ENCODE results near the gene ACOT7.
A peak's percentile ranks its signal among the peaks of the same experiment; 100 is the strongest.

The ACOT7 gene

DNA sequence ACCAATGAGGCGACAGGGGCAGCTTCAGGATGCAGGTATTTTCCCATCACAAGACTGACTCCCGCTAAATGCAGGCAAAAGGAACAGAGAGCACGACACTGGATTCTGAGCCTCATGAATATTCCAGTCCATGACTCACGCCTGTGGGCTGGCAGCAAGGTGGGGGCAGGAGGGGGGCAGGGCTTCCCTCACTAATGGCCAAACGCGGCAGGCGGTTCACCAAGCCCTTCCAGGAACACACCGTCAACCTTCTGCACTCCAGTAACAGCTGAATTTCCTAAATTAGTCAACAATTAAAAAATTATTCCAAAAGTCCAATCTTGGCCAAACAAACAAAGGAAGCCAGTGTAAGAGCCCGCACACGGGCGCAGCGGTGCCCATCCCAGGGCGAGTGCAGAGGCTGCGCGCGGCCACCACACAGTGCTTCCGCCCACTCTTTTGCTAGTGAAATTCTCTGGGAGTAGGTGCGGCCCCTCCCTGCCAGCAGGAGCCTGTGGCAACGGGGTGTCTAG, 120.1 kb downstream of the ACOT7 start:
- DNase-seq (ENCODE audit: extremely low read depth in 1 of 2, low read depth in 1 of 2), result no peak

DNA sequence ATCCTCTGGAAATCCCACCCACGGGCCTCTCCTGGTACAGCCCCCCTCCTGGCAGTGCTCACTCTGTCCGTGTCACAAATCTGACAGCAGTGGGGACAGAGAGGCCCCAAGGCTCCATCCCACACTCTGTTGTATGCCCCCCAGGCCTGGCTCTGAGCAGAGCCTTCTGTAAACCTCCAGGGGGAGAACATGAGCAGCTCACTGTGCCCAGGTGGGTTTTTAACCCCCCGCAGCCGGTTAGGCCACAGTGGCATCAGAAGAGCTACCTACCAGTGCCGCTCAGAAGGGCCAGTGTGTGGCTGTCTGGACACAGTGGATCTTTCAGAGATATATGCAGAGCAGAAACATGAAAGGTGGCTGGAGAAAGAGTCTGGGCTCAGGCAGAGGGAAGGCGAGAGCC, 120.7 kb downstream of the ACOT7 start:
- no peak for DNase-seq (ENCODE audit: extremely low read depth in 1 of 2, low read depth in 1 of 2)

- no peak for DNase-seq (ENCODE audit: extremely low read depth in 1 of 2, low read depth in 1 of 2)
These were observed 121.1 kb downstream of the ACOT7 start for GRCh38 chr1:6272452-6272851.

DNA sequence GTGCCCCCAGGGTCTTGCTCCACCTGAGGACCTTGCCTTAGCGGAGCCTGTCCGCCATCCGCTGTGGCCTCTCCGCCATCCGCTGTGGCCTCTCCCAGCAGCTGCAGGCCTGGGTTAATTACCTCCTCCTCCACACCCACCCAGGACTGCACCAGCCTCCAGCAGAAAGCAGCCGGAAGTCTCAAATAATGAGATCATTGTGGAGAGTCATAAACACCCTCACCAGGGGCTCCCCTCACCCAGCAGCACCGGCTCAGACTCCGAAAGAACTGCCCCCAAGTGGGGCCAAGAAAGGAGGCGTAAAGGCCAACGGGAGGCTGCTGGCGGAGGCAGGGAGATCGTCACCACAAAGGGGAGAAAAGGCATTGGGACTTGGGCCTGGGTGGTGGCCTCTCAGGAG, 122.0 kb downstream of the ACOT7 start:
- DNase-seq (ENCODE audit: extremely low read depth in 1 of 2, low read depth in 1 of 2), result no peak

DNA sequence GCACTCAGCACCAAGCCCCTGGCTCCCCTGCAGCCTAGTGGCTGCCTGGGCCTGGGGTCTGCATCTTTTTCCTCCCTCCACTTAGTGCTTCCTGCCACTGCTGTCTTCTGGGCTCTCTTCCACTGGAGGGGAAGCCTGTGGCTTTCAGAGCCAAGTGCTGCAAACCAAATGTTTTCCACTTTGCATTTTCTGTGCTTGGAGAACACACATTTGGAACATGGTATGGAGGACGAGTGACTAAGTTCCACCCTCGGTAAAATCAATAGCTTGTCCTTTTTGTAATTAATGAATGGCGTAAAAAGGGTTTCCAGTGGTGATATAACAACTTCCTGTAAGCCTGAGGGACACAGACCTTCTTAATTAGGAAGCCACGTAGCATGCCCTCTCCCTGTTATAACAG, 122.6 kb downstream of the ACOT7 start:
- no peak for DNase-seq (ENCODE audit: extremely low read depth in 1 of 2, low read depth in 1 of 2)

DNA sequence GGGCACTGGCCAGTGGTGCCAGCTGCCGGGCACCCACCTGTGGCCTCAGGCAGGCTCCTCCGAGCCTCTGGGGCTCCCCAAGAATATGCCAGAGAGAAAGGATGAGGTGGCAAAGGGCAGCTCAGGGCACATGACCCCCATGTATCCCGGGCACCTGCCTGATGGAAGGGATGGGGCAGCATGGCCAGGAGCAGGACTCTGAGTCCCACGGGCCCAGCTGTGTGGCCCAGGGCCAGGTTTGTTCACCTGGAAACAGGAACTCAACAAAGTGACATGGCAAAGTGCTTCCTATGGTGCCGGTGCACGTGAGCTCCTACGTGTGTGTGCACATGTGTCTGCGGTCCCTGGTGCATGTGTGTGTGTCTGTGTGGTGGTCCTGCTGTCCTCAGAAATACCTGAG, 123.2 kb downstream of the ACOT7 start:
- no peak for DNase-seq (ENCODE audit: extremely low read depth in 1 of 2, low read depth in 1 of 2)

GRCh38 chr1:6269720-6270400, 123.7 kb downstream of the ACOT7 start:
- no peak for DNase-seq (ENCODE audit: extremely low read depth in 1 of 2, low read depth in 1 of 2)

- DNase-seq (ENCODE audit: extremely low read depth in 1 of 2, low read depth in 1 of 2), result no peak
These were observed 124.3 kb downstream of the ACOT7 start for GRCh38 chr1:6269296-6269695.

GRCh38 chr1:6268415-6268814, 125.2 kb downstream of the ACOT7 start:
- DNase-seq (ENCODE audit: extremely low read depth in 1 of 2, low read depth in 1 of 2), result no peak

- DNase-seq (ENCODE audit: extremely low read depth in 1 of 2, low read depth in 1 of 2), result no peak
These were observed 125.8 kb downstream of the ACOT7 start for GRCh38 chr1:6267686-6268322.

DNA sequence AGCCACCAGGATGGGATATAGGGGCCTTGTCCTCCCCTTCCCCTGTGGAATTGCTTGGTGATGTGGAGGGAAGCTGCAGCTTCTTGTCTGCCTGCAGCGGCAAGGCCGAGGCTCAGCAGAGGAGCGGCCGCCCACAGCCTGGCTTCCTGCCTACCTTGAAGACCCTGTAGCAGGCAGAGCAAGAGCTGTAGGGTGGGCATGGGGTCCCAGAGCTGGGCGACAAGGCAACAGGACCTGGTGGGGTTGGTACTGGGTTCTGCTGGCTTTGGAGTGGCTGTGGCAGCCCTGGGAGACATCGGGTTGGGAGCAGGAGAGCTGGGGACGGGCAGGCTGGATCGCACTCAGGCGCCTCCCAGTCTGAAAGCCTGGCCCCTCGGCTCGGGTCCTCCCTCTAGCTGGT, 126.9 kb downstream of the ACOT7 start:
- no peak for DNase-seq (ENCODE audit: extremely low read depth in 1 of 2, low read depth in 1 of 2)

DNA sequence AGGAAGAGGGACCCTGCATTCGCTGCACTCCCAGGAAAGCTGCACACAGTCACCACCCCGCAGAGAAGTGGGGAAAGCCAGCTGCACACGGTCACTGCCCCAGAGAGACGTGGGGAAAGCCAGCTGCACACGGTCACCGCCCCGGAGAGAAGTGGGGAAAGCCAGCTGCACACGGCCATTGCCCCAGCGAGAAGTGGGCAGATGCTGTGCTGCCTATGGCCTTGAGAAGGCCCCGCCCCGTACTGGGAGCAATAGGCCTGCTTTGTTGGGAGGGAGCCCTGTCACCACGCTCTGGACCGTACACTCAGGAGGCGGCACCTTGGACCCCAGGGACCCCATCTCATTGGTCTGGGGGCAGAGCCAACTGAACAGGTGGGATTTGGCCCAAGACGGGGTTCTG, 128.4 kb downstream of the ACOT7 start:
- no peak for DNase-seq (ENCODE audit: extremely low read depth in 1 of 2, low read depth in 1 of 2)

GRCh38 chr1:6263716-6264115, 129.9 kb downstream of the ACOT7 start:
- no peak for DNase-seq (ENCODE audit: extremely low read depth in 1 of 2, low read depth in 1 of 2)

DNA sequence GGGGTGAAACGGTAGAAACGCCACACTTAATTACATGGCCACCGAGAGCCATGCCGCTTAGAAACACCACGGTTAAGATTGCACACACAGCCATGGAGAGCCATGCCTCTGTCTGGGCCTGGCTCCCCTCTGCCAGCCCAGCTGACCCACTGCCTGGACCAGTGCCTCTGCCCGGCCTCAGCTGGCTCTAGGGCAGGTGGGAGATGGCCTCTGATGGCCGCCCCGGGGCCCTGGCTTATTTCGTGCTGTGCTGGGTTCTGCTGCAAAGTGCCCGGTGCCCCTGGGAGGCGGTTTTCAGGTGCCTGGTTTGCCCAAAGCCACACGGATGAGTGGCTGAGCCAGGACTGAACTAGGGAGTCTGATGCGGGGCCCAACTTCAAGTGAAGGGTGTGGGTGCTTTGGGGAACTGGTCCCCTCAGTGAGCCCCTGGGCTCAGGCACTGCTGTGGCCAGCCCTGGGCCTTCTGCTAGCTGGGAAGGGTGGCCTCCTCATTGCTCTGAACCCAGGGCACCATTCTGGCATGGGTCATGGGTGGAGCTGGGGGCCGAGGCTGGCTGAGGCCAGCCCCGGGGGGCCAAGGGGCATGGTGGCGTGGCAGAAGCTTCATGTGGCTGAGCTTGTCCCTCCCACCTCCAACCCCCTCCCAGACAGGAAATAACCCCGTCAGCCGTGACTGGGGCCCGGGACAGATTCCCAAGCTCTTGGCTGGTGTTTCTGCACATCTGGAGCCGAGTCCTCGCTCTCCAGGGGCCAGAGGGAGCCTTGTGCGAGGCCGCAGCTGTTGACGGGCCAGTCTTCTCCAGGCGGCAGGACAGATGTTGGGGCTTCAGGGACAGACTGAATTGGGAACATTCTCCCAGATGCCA, 130.8 kb downstream of the ACOT7 start:
- DNase-seq (ENCODE audit: extremely low read depth in 1 of 2, low read depth in 1 of 2), result no peak

DNA sequence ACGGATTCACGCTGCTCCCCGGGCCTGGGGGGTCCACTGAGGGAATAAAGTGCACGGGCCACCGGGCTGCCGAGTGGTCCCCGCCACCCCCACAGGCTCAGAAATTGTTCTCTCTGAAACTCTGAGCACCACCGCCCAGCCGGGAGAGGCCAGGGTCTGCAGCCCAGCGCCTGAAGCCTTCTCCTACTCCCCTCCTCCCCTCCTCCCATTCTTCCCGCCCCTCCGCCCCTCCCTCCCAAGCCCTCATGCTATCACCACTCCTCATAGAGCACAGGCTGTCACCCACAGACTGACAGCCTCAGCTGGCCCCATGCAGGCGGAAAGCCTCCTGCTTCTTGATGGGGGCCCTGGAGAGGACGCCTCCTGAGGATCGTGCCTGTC, 132.0 kb downstream of the ACOT7 start:
- no peak for DNase-seq (ENCODE audit: extremely low read depth in 1 of 2, low read depth in 1 of 2)

- no peak for DNase-seq (ENCODE audit: extremely low read depth in 1 of 2, low read depth in 1 of 2)
These were observed 132.5 kb downstream of the ACOT7 start, which contains the start of gene GPR153 for GRCh38 chr1:6260961-6261614. GPR153 (minus strand) TSS chr1:6261098; CDS start chr1:6254905, 6,193 bp downstream.

DNA sequence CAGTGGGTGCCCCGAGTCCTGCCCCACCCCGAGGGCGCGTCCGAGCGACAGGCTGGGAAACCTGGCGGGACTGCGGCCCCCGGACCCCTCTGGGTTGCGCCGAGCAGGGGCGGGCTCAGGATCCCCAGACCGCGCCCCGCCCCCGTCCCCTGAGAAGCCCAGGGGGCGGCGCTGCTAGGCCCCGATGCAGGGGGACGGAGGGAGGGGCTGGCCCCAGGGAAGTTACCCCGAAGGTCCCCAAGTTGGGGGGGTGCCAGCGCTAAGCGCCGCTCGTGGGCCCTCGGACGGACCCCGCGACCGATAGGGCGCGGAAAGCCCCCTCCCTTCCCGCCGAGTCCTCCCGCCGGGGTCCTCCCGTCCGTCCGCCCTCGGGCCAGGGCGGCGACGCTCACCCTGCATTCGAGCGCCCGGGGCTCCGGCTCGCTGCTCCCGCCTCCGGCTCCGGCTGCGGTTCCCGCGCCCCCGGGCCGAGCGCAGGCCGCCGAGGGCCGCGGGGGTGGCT, 133.1 kb downstream of the ACOT7 start:
- DNase-seq (ENCODE audit: extremely low read depth in 1 of 2, low read depth in 1 of 2), result no peak

DNA sequence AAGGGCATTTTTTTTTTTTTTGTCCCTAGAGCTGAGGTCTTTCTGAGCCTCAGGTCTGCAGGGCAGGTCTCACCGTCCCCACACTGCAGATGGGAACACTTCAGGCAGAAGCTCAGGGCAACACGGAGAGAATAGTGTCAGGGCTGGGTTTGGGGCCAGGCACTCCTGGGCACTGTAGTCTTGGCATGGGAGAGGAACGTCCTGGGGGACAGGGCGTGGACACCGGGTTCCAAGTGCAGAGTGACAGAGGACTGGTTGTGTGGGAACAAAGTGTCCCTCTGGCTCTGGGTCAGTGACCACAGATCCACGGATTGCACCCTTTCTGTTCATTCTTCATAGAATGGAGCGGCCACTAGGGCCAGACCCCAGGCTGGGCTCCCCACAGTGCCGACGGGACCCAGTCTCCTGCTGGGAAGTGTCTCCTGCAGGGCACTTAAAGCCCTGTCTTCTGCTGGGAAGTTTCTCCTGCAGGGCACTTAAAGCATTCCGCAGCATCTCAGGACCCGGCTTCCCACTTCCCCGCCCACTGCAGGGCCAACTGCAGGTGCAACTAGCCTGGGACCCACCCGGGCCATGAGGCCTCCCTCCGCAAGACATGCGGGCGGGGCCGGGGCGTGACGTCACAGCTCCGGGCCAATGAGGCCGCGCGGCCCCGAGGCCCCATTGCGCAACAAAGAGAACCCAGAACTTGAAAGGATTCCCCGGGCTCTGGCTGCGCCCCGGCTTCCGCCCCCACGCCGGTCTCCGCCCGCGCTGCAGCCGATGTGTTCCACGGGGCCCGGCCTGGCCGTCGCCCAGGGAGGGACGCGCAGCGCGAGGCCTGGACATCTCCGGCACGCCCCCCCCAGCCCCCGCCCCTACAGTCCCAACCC, 133.8 kb downstream of the ACOT7 start:
- peak; percentile 67 to 74 for DNase-seq (ENCODE audit: extremely low read depth in 1 of 2, low read depth in 1 of 2)

DNA sequence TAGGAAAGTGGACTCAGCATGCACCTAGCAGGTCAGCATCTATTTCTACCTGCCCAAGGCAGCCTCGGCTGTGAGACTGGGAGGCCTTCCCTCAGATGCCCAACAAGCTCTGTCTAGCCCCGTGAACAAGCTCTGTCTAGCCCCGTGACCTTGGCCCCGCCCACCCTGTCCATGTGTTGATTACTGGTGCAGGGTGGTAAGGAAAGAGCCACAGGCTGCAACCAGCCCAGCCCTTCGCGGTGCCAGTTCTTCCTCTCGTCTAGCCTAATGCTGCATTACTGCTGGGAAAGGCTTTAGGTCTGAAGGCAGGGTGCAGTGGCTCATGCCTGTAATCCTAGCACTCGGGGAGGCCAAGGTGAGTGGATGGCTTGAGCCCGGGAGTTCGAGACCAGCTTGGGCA, 134.9 kb downstream of the ACOT7 start:
- DNase-seq (ENCODE audit: extremely low read depth in 1 of 2, low read depth in 1 of 2), result no peak

DNA sequence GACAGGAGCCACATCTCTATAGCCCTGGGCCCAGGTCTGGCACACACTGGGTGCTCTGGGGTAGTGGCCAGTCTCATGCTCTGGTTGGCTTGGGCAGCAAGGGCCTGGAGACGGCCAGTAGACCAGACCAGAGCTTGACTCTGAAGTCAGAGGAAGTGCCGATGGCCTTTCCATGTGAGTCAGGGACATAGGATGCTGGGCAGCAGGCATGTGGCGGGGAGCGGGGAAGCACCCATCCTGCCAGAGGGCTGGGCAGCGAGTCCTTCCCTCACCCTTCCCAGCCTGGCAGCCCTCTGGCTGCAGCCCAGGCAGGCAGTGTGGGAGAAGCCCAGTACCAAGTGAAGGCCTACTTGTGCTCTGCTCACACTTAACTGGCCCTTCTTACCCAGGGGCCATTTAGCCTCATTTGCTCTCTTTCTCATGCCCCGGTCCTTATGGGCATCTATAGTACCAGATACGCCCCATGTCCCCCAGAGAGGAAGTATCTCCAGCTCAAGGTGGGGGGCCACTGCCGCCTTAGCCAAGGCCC, 136.0 kb downstream of the ACOT7 start:
- DNase-seq (ENCODE audit: extremely low read depth in 1 of 2, low read depth in 1 of 2), result no peak

All from stimulated activated CD8-positive, alpha-beta memory T cell treated with anti-CD3 and anti-CD28 coated beads, Interleukin-7, amount 100 ng/mL, for 48 hours (primary cell).